C4-2B (cell line): ENCODE data around the gene ZNF564.
"Not testable (repeated sequence)": the region's sequence is repeated elsewhere in the genome, so short reads cannot be mapped to it uniquely, and the experiment has no call there.

Source experiments
- H3K27ac ChIP-seq: fragments of 450-650 bp; 2 replicates; pipeline ENCODE4 v1.5.1; 2017
- CTCF ChIP-seq: fragments of 450-650 bp; conservative IDR thresholded peaks from 2 replicates; pipeline ENCODE4 v1.5.1; 2017; ENCODE audit warnings: mild to moderate bottlenecking
- ZFX ChIP-seq: fragments of 450-650 bp; IDR thresholded peaks from 2 replicates; pipeline ENCODE4 v1.6.1; 2017

The ZNF564 gene

GRCh38 chr19:12574036-12574435, 22.8 kb upstream of the ZNF564 start:
- no peak for TF ChIP-seq ZFX
- H3K27ac ChIP-seq: no peak overlapping the region

GRCh38 chr19:12567951-12568350, 16.7 kb upstream of the ZNF564 start:
- no peak for TF ChIP-seq CTCF
- no peak for TF ChIP-seq ZFX
- no peak overlapping the region for H3K27ac ChIP-seq

GRCh38 chr19:12566380-12566779, 15.1 kb upstream of the ZNF564 start:
- H3K27ac ChIP-seq: not testable (repeated sequence)

- no peak overlapping the region for H3K27ac ChIP-seq
- TF ChIP-seq CTCF (peak; percentile 97), ZFX (no peak)
These were observed 12.9 kb upstream of the ZNF564 start for GRCh38 chr19:12564016-12564664.

GRCh38 chr19:12555456-12555930, 4.2 kb upstream of the ZNF564 start:
- H3K27ac ChIP-seq: no peak overlapping the region
- TF ChIP-seq CTCF: no peak
- no peak for TF ChIP-seq ZFX

- H3K27ac ChIP-seq: no peak overlapping the region
- TF ChIP-seq CTCF (no peak), ZFX (no peak)
These were observed 4.4 kb downstream of the ZNF564 start for GRCh38 chr19:12546903-12547302.

- TF ChIP-seq CTCF (no peak), ZFX (no peak)
- no peak overlapping the region for H3K27ac ChIP-seq
These were observed 5.2 kb downstream of the ZNF564 start for GRCh38 chr19:12546068-12546467.

- no peak overlapping the region for H3K27ac ChIP-seq
- no peak for TF ChIP-seq ZFX
- TF ChIP-seq CTCF: no peak
These were observed 6.0 kb downstream of the ZNF564 start for GRCh38 chr19:12545267-12545666.
